CD4-positive, alpha-beta memory T cell (primary cell): ENCODE results near the gene MRPL28. TPM values are rescaled to one million over a fixed set of nuclear protein-coding genes. Genes with fewer than 3 reads are reported as not detected.
"Not testable (repeated sequence)": the region's sequence is repeated elsewhere in the genome, so short reads cannot be mapped to it uniquely, and the experiment has no call there.

Experiments
- CTCF ChIA-PET: fragments of 350-600 bp; sonication (Branson Sonifier 250); formaldehyde crosslinking; loops from one replicate; lab custom pipeline; 2021; ENCODE audit warnings: inconsistent platforms; ENCODE audit not compliant: partially characterized antibody; lab: Charles Lee
- POLR2A ChIA-PET: fragments of 350-600 bp; sonication (Branson Sonifier 250); formaldehyde crosslinking; loops from one replicate; lab custom pipeline; 2021; ENCODE audit not compliant: partially characterized antibody; lab: Charles Lee
- DNase-seq, 5 donors: peaks; one replicate each; pipeline versions ENCODE4 v3.0.0 to v3.0.0-alpha.2; 2020 to 2022; ENCODE audit warnings: mixed read lengths in 1 of 5
- H3K27ac ChIP-seq: one replicate; pipeline ENCODE4 v1.7.0; 2013; ENCODE audit warnings: low read depth, low read length
- H3K27me3 ChIP-seq: 2 replicates; pipeline ENCODE4 v1.7.0; 2013; ENCODE audit warnings: mild to moderate bottlenecking, low read length, moderate library complexity; ENCODE audit not compliant: insufficient read depth
- H3K36me3 ChIP-seq: 2 replicates; pipeline ENCODE4 v1.7.0; 2013; ENCODE audit warnings: mild to moderate bottlenecking, low read length, moderate library complexity; ENCODE audit not compliant: insufficient read depth
- H3K4me1 ChIP-seq: 2 replicates; pipeline ENCODE4 v1.7.0; 2013; ENCODE audit warnings: mild to moderate bottlenecking, low read length, moderate library complexity; ENCODE audit not compliant: insufficient read depth
- H3K4me3 ChIP-seq, 2 donors: one replicate each; pipeline ENCODE4 v1.7.0; 2013; ENCODE audit warnings: low read length in 2 of 2, mild to moderate bottlenecking in 1 of 2
- H3K9me3 ChIP-seq, 2 donors: one replicate each; pipeline ENCODE4 v1.7.0; 2013; ENCODE audit warnings: low read length in 2 of 2, control low read depth in 1 of 2; ENCODE audit not compliant: control insufficient read depth in 1 of 2
- H3K27ac Mint-ChIP-seq, 7 donors: one replicate each; pipeline ENCODE4 v1.8.0; 2020 to 2021; ENCODE audit warnings: mixed read lengths in 7 of 7, mild to moderate bottlenecking in 6 of 7, inconsistent platforms in 3 of 7, moderate library complexity in 3 of 7
- H3K27me3 Mint-ChIP-seq, 2 donors: one replicate each; pipeline ENCODE4 v1.8.0; 2020 to 2021; ENCODE audit warnings: mixed read lengths in 2 of 2
- H3K36me3 Mint-ChIP-seq, 2 donors: one replicate each; pipeline ENCODE4 v1.8.0; 2020 to 2021; ENCODE audit warnings: mixed read lengths in 2 of 2, inconsistent platforms in 1 of 2, mild to moderate bottlenecking in 1 of 2
- H3K4me1 Mint-ChIP-seq, 4 donors: one replicate each; pipeline ENCODE4 v1.8.0; 2020 to 2021; ENCODE audit warnings: mixed read lengths in 4 of 4, mild to moderate bottlenecking in 1 of 4
- H3K4me3 Mint-ChIP-seq, 8 donors: one replicate each; pipeline ENCODE4 v1.8.0; 2020 to 2021; ENCODE audit warnings: mixed read lengths in 8 of 8, mild to moderate bottlenecking in 7 of 8, moderate library complexity in 6 of 8, inconsistent platforms in 3 of 8
- H3K9me3 Mint-ChIP-seq, 8 donors: one replicate each; pipeline ENCODE4 v1.8.0; 2020 to 2021; ENCODE audit warnings: mixed read lengths in 8 of 8, mild to moderate bottlenecking in 5 of 8, inconsistent platforms in 3 of 8, moderate library complexity in 1 of 8
- intact Hi-C: fragments of 100-400 bp; cut with micrococcal nuclease; formaldehyde crosslinking; loops from one replicate; pipeline ENCODE4 v1.15.1; 2023
- polyA plus RNA-seq, 2 donors: library from polyadenylated mRNA; unstranded; fragments of 300-500 nt; fragmentation: Illumina TruSeq; gene quantifications; one replicate each; pipeline ENCODE4 v1.2.3, GENCODE V29; 2021
- total RNA-seq, 2 experiments: library from RNA; stranded (reverse); gene quantifications; one replicate each; pipeline ENCODE4 v1.2.3, GENCODE V29; 2021

Gene MRPL28
- total and polyA plus RNA-seq, 4 experiments from 2014 or later: 27.9 to 59.2 (median 43.9) TPM

GRCh38 chr16:352547-353403 is 17.6 kb downstream of the MRPL28 start, which contains the start of gene AXIN1:
AXIN1 (minus strand) TSS chr16:352723; CDS start chr16:347025, 5,698 bp downstream.
- Mint-ChIP-seq H3K27me3 (no peaks in the 10 kb centered on the region), H3K9me3 (no peaks in the 10 kb centered on the region), H3K27ac (peak within 1 kb of the TSS; percentile 88 to 97 (median 94)), H3K4me3 (peak within 1 kb of the TSS; percentile 92 to 96 (median 93)), H3K36me3 (peaks cover 0 to 18% of the 10 kb centered on the region in 2 donors), H3K4me1 (peaks cover 25 to 69% (median 51%) of the 10 kb centered on the region in 4 donors)
- no peaks in the 10 kb centered on the region for H3K36me3 ChIP-seq
- ChIA-PET POLR2A (interaction anchor here (0.6 to 3.1 kb wide), 9 partner anchors 9 to 124 kb away, joined by 3 to 25 read pairs (median 4); partner anchors contain the start of genes DECR2, FAM234A, LUC7L and MRPL28), CTCF (interaction anchor here (0.7 to 2.1 kb wide), 4 partner anchors 9 to 124 kb away, joined by 3 to 9 read pairs (median 4); partner anchors contain the start of gene FAM234A)
- no peaks in the 10 kb centered on the region for H3K9me3 ChIP-seq
- peak within 1 kb of the TSS in 1 of 2 donors; percentile 50 for H3K4me3 ChIP-seq
- intact Hi-C loops: loop anchor here (1.0 to 2.0 kb wide), 8 partner anchors 18 to 299 kb away; partner anchors contain the start of genes DECR2, FAM234A, METTL26 and MRPL28
- peaks cover 70% of the 10 kb centered on the region for H3K4me1 ChIP-seq
- peak; percentile 97 to 100 (median 99) for DNase-seq
- H3K27ac ChIP-seq: peak within 1 kb of the TSS; percentile 57
- no peaks in the 10 kb centered on the region for H3K27me3 ChIP-seq

GRCh38 chr16:351804-352520 is 18.4 kb downstream of the MRPL28 start:
- Histone ChIP-seq H3K9me3 (no peaks in the 10 kb centered on the region), H3K27ac (peak overlapping the region; percentile 57), H3K4me1 (peaks cover 78% of the 10 kb centered on the region), H3K4me3 (peak overlapping the region in 1 of 2 donors; percentile 50), H3K27me3 (no peaks in the 10 kb centered on the region), H3K36me3 (no peaks in the 10 kb centered on the region)
- peaks cover 8 to 27% of the 10 kb centered on the region in 2 donors for H3K36me3 Mint-ChIP-seq
- no peaks in the 10 kb centered on the region for H3K27me3 Mint-ChIP-seq
- peak overlapping the region; percentile 88 to 97 (median 94) for H3K27ac Mint-ChIP-seq
- H3K4me1 Mint-ChIP-seq: peaks cover 32 to 77% (median 56%) of the 10 kb centered on the region in 4 donors
- intact Hi-C loops: loop anchor here (1.0 to 2.0 kb wide), 6 partner anchors 19 to 299 kb away; partner anchors contain the start of genes FAM234A, MRPL28, POLR3K and RAB11FIP3
- H3K4me3 Mint-ChIP-seq: peak overlapping the region; percentile 92 to 96 (median 93)
- CTCF ChIA-PET: interaction anchor here (0.8 to 2.1 kb wide), 6 partner anchors 9 to 124 kb away, joined by 3 to 9 read pairs (median 4); partner anchors contain the start of gene FAM234A
- H3K9me3 Mint-ChIP-seq: no peaks in the 10 kb centered on the region
- POLR2A ChIA-PET: interaction anchor here (0.6 to 3.1 kb wide), 9 partner anchors 8 to 123 kb away, joined by 3 to 25 read pairs (median 4); partner anchors contain the start of genes DECR2, FAM234A, LUC7L and PGAP6
- no peak for DNase-seq

GRCh38 chr16:350203-350602 is 20.1 kb downstream of the MRPL28 start:
- no peak for DNase-seq
- peaks cover 37 to 82% (median 66%) of the 10 kb centered on the region in 4 donors for H3K4me1 Mint-ChIP-seq
- no peaks in the 10 kb centered on the region for H3K36me3 ChIP-seq
- H3K36me3 Mint-ChIP-seq: peaks cover 21 to 41% of the 10 kb centered on the region in 2 donors
- H3K4me1 ChIP-seq: peaks cover 80% of the 10 kb centered on the region
- H3K27ac Mint-ChIP-seq: peak overlapping the region in 5 of 7 donors; percentile 48 to 82 (median 68)
- H3K27me3 ChIP-seq: no peaks in the 10 kb centered on the region
- POLR2A ChIA-PET: interaction anchor here (0.7 to 1.8 kb wide), 2 partner anchors 32 to 1915 kb away, joined by 3 to 4 read pairs; partner anchors contain the start of gene PGAP6
- no peaks in the 10 kb centered on the region for H3K9me3 Mint-ChIP-seq
- CTCF ChIA-PET: interaction anchor here (0.7 to 2.1 kb wide), 3 partner anchors 17 to 144 kb away, joined by 3 to 10 read pairs (median 4); partner anchors contain the start of gene FAM234A
- peak overlapping the region; percentile 25 to 93 (median 50) for H3K4me3 Mint-ChIP-seq
- no peaks in the 10 kb centered on the region for H3K9me3 ChIP-seq
- H3K27ac ChIP-seq: no peak overlapping the region
- H3K27me3 Mint-ChIP-seq: no peaks in the 10 kb centered on the region
- intact Hi-C loops: no loop called here
- no peak overlapping the region for H3K4me3 ChIP-seq

GRCh38 chr16:349211-349610 is 21.1 kb downstream of the MRPL28 start:
- Histone ChIP-seq H3K27ac (no peak overlapping the region), H3K4me1 (peaks cover 72% of the 10 kb centered on the region)

GRCh38 chr16:348495-348894 is 21.8 kb downstream of the MRPL28 start:
- H3K27ac Mint-ChIP-seq: peak overlapping the region in 2 of 7 donors; percentile 35 to 65
- H3K9me3 ChIP-seq, H3K4me3 ChIP-seq, H3K9me3 Mint-ChIP-seq, H3K27me3 Mint-ChIP-seq, H3K27me3 ChIP-seq, H3K27ac ChIP-seq, intact Hi-C loops, H3K36me3 ChIP-seq, DNase-seq: not testable (repeated sequence)
- POLR2A ChIA-PET: interaction anchor here (0.9 to 1.5 kb wide), 2 partner anchors 52 to 122 kb away, joined by 3 read pairs; partner anchors contain the start of gene DECR2
- H3K4me1 Mint-ChIP-seq: peaks cover 37 to 81% (median 64%) of the 10 kb centered on the region in 4 donors
- H3K36me3 Mint-ChIP-seq: peaks cover 21 to 52% of the 10 kb centered on the region in 2 donors
- peaks cover 65% of the 10 kb centered on the region for H3K4me1 ChIP-seq
- CTCF ChIA-PET: interaction anchor here (2.1 kb wide), 1 partner anchor 113 kb away, joined by 10 read pairs; the partner anchor contains the start of gene FAM234A
- peak overlapping the region in 2 of 8 donors; percentile 20 to 69 for H3K4me3 Mint-ChIP-seq

More at GRCh38 chr16:349211-349610, 21.1 kb downstream of the MRPL28 start:
- DNase-seq: no peak
- H3K27me3 Mint-ChIP-seq: no peaks in the 10 kb centered on the region
- POLR2A ChIA-PET: interaction anchor here (0.7 to 1.8 kb wide), 5 partner anchors 33 to 1916 kb away, joined by 3 to 4 read pairs (median 3); partner anchors contain the start of genes DECR2 and PGAP6
- peak overlapping the region in 3 of 7 donors; percentile 5 to 66 (median 49) for H3K27ac Mint-ChIP-seq
- peaks cover 5% of the 10 kb centered on the region for H3K36me3 ChIP-seq
- H3K27me3 ChIP-seq: no peaks in the 10 kb centered on the region
- intact Hi-C loops: no loop called here
- peak overlapping the region in 4 of 8 donors; percentile 17 to 71 (median 39) for H3K4me3 Mint-ChIP-seq
- H3K9me3 Mint-ChIP-seq: no peaks in the 10 kb centered on the region
- no peaks in the 10 kb centered on the region for H3K9me3 ChIP-seq
- H3K4me3 ChIP-seq: no peak overlapping the region
- peaks cover 21 to 48% of the 10 kb centered on the region in 2 donors for H3K36me3 Mint-ChIP-seq
- H3K4me1 Mint-ChIP-seq: peaks cover 39 to 80% (median 67%) of the 10 kb centered on the region in 4 donors
- CTCF ChIA-PET: interaction anchor here (0.6 to 2.1 kb wide), 3 partner anchors 96 to 114 kb away, joined by 3 to 10 read pairs (median 3); partner anchors contain the start of gene FAM234A

GRCh38 chr16:347203-347602 is 23.1 kb downstream of the MRPL28 start:
- no peaks in the 10 kb centered on the region for H3K9me3 ChIP-seq
- H3K27ac ChIP-seq: no peak overlapping the region
- Mint-ChIP-seq H3K36me3 (peaks cover 26 to 59% of the 10 kb centered on the region in 2 donors), H3K27me3 (no peaks in the 10 kb centered on the region), H3K4me1 (peaks cover 45 to 91% (median 72%) of the 10 kb centered on the region in 4 donors), H3K9me3 (no peaks in the 10 kb centered on the region), H3K4me3 (peak overlapping the region in 2 of 8 donors; percentile 27 to 67), H3K27ac (peak overlapping the region; percentile 14 to 81 (median 54))
- POLR2A ChIA-PET: interaction anchor here (1.0 kb wide), 1 partner anchor 112 kb away, joined by 3 read pairs; the partner anchor contains the start of gene FAM234A
- CTCF ChIA-PET: no interaction called here
- H3K4me3 ChIP-seq: no peak overlapping the region
- no peak for DNase-seq
- H3K36me3 ChIP-seq: peaks cover 13% of the 10 kb centered on the region
- H3K4me1 ChIP-seq: peaks cover 71% of the 10 kb centered on the region
- intact Hi-C loops: no loop called here
- H3K27me3 ChIP-seq: no peaks in the 10 kb centered on the region
